ENCODE measurements around the gene RABL3.
"Not testable (repeated sequence)": the region's sequence is repeated elsewhere in the genome, so short reads cannot be mapped to it uniquely, and the experiment has no call there.

RABL3 gene

DNA sequence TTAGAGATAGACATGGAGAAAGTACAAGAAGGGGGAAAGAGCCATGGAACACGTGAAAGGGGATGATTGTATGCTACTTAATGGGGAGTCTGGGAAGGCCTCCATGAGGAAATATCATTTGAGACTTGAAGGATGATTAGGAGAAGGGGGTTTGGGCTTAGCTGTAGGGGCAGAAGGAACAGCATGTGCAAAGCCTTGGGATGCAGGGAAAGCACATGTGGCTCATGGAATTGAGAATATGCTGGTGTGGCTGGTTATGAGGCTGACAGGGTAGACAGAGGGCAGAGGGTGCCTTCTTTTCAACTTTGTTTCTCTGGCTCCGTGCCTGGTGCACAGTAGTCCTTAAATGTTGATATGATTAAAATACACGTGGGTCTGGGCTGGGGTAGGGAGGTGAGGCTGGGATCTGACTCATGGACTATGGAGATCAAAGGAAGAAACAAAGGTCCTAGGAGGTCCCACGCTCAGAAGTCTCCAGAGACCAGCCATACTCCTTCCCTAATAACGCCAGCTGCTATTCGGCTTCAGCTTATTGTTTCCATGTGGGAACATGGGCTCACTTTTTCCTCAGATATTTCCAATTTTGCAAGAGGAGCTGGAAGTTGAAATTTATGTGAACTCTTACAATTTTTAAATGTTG lies 1.4 kb upstream of the RABL3 start:
- DNase-seq, result no peak

DNA sequence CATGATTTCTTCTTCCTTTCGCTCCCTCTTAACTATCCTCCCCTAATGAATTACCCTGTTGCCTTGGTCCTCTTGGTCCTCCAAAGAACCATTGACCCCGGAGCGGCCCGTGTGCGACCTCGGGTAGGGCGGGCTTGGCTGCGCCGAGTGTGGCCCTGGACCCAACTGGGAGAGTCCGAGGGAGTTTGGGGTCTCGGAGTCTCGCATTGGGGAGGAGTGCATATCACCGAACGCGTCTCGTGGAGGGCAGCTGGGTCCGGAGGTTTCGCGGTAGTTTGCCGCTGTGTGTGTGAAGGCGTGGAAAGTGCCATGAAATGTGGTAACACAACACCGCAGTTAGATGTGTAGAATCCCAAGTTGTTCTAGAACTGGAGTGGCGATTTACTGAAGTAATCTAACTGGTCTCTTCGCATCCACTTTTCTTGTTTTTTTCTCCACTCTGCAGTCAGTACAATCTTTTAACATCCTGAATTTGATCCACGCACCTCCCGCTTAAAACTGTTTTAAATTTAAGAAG lies 591 bp upstream of the RABL3 start:
- no peak for DNase-seq

DNA sequence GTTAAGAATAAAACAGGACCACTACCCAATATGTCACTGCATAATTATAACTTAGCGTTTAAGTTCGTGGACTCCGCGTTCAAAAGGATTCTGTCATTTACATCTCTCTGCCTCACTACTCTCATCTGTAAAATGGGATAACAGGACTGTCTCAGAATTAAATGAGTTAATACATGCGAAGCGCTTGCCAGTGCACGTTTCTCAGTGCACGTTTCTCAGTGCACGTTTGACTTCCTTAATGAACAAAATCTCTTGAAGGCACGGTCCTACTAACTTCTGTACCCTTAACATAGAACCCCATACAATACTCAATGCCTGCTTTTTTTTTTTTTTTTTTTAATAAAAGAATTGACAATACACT lies 499 bp downstream of the RABL3 start:
- DNase-seq, result no peak

DNA sequence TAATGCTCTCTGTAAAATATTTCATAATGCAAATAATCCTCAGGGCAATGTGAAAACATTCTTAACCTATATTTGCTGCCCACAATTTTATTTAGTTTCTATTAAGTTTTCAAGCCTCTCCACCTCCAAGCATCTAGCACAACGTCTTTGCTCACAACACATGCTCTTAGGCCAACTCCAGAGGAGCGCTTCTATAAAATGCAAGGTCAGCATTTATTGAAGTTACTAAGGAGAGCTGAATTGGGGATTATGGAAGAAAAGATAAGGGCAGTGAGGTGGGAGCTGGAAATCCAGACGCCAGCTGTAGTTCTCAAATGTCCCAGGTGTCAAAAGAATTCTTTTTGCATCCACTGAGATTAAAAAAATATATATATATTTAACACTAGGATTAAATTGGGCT lies 996 bp downstream of the RABL3 start:
- no peak for DNase-seq

DNA sequence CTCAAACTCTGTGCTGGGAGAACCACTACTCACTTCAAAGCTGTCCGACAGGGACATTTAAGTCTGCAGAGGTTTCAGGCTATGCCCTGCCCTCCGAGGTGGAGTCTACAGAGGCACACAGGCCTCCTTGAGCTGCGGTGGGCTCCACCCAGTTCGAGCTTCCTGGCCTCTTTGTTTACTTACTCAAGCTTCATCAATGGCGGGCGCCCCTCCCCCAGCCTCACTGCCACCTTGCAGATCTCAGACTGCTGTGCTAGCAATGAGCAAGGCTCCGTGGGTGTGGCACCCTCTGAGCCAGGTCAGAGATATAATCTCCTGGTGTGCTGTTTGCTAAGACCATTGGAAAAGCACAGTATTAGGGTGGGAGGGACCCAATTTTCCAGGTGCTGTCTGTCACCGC lies 4.3 kb downstream of the RABL3 start:
- not testable (repeated sequence) for DNase-seq

DNA sequence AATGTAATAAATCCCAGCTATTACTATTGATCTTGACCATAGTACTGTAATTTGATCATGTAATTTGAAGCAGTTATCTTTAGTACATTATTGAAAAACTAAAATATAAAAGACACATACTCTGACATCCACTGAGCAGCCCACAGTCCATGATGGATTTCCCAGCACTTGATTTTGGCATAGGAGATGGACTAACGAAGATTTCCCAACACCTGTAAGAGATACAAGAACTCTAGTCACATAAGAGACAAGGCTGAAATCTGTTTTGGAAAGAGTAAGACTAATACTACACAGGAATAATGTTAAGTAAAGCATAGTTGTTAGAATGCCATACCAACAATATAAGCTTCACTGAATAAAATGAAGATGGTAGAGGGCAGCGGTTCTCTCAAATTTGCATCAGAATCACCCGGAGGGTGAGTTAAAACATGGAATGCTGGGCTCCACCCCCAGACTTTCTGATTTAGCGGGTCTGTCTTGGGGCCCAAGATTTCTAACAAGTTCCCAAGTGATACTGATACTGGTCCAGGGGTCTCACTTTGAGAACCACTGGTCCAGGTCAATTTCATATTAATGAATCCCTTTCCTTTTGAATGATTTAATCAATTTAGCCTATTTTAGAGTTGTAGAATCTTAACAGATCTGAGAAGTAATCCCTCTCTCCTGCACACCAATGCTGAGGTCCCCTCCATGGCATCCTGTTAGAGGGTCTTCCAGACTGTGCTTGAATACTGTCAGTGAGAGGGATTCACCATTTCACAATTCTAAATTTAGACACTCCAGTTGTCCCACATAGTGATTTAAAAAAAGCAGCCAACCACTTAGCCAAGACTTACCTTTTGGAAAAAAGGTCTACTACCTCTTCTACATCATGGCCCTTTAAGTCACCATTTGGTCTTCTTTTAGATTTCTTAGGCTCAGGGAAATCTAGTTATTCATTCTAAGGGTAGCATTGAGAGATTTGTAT lies 11.5 kb downstream of the RABL3 start:
- no peak for DNase-seq

DNA sequence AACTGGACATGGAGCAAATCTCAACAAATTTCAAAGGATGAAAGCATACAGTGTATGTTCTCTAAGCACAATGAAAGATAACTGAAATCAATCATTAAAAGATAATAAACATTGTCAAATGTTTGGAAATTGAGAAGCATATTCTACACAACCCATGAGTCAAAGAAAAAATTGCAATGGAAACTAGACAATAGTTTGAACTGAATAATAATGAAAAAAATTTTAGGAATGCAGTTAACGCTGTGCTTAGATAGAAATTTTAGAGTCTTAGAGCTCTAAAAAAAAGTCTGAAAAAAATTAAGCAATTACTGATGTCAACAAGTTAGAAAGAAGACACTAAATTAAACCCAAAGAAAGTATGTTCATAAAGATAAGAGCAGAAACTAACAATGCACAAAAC lies 15.5 kb downstream of the RABL3 start:
- DNase-seq, result no peak

DNA sequence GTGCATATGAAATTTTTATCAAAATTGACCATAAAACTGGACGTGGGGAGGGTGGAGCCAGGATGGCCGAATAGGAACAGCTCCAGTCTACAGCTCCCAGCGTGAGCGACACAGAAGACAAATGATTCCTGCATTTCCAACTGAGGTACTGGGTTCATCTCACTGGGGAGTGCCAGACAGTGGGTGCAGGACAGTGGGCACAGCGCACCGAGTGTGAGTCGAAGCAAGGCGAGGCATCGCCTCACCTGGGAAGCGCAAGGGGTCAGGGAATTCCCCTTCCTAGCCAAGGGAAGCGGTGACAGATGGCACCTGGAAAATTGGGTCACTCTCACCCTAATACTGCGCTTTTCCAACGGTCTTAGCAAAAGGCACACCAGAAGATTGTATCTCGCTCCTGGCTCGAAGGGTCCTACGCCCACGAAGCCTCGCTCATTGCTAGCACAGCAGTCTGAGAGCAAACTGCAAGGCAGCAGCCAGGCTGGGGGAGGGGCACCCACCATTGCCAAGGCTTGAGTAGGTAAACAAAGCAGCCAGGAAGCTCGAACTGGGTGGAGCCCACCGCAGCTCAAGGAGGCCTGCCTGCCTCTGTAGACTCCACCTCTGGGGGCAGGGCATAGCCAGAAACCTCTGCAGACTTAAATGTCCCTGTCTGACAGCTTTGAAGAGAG lies 23.0 kb downstream of the RABL3 start:
- not testable (repeated sequence) for DNase-seq

DNA sequence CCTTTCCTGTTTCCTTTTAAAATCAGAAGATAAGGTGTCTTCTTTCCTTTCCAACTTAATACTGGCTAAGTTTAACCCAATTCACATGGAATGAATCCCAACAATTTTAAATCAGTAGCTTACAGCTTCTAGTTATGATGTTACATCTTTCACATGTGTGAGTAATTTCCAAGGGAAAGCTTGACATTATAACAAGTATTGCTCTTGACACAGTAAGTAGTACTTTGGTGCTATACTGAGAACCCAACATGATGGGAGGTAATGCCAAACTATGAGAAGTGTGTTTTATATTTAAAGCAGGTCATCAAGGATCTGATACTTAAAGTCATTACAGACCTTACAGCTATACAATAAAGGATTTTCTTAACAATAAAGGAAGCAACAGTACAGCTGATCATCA lies 29.1 kb downstream of the RABL3 start:
- DNase-seq, result no peak

DNA sequence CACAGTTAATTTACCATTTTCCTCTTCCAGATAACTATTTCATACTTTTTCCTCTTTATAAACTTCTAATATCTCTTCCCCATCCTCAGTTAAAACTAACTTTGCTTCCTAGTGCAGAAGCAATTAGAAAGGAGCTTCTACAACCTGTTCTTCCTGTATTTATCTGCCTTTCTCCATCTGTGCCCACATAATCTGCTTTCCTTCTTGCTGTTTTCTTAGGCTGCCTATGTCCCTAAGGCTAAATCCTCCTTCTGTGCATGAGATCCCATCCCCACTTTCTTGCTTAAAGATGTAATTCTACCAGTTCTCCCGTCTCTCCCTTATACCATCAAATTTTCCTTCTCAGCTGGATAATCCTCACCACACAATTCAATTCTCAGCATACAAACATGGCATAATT lies 31.9 kb downstream of the RABL3 start:
- no peak for DNase-seq

DNA sequence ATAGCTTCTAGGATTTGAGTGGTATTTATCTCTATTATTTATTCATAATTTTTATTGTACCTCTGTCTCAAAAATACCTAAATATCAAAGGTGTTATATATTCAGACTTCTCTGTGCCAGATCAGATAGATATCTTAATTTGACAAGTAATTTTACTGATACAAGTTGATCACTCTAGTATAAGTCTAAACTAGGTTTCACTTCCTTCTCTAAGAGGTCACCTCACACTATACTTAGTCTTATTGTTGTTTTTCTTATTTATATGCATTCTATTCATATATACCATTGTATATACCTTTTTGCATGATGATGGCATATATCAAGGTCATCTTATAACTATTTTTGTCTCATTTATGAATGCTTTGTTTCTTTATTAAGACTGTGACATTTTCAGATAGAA lies 33.9 kb downstream of the RABL3 start:
- no peak for DNase-seq

DNA sequence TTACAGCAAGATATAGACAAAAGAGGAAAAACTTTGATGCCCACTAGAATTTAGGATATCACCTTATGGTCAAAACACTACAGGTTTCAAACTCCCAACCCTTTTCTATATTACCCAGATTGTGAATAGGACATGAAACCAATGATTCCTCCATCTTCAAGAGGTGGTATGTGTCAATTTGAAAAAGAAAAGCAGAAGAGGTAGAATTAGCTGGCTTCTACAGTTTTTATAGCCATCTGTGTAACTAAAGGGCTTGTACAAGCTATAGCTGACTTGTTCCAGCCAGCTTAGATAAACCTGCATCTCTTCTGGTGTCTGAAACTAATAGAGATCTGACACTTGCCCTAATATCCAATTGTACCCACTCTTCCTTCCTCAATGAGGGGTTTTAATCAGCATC lies 35.4 kb downstream of the RABL3 start:
- DNase-seq, result no peak

DNA sequence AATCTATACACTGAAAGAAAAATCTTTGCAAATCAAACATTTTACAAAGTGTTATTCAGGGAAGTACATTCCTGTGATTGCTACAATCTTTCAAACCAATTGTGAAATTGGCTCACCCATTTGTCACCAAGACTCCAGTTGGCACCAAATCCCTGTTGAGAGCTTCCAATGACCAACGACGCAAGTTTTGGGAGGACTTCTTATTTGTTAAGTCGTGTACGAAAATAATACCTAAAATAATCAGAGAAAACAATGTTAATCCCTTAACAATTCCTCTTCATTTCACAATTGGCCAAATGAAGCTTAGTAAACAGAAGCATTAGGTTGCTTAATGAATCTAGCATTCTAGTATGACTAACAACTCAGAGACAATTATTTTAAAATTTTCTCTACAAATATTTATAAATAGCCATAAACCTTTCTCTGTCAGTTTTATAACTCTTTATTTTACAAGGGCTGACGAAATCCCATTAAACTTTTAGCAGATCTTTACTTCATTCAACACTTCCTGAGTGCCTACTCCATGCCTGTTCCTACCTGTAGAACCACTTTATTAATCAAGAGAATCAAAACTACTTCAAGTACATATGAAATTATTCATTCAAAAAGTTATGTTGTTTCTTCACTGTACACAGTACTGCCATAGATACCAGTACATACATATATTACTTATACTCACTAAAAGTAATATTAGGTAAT lies 36.3 kb downstream of the RABL3 start:
- DNase-seq, result no peak

DNA sequence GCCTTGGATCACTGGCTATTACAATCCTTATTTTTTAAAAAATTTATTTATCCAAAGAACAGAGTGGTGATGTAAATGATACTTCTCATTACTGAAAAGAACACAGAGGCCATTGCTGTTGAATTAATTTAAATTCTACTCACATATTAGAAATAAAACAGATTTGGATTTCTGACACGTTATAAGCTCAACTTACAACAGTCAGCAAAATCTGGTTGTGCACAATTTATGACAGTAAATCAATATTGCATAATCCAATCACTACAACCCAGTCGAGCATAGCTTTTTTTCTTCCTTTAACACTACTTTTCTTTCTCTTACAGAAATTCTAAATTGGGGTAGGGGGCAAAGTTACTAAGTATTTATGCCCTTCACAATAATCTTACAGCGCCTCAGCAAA lies 43.0 kb downstream of the RABL3 start:
- DNase-seq, result no peak

DNA sequence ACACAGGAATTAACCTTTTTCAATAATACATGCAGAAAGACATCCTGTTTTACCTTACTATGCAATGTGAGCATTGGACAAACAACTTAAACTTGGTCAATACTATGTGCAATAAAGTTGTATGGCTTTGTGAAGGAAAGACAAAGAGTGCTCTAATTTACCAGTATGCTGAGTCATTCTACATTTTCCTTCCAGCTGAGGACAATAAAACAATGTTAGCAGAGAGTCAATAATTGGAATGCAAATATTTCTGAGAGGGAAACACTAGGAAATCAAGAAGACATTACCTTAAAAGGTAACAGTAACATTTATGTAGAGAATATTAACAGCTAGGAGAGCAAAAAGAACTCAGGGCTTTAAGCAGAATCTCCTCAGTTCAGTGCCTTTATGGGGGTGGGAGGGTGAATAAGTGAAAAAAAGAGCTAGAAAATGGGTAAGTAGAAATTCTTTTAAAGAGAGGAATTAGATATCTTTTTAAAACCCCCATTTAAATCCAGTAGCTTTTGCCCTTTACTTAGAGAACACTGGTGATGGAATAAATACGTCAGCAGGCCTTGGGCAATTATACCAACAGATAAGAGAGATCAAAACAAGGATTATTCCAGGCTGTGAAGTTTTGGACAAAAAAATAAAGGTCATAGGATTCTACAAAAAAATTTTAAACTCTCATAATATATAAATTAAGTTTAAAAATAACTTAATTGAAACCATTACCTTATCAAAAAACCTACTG lies 48.7 kb downstream of the RABL3 start:
- DNase-seq, result no peak

DNA sequence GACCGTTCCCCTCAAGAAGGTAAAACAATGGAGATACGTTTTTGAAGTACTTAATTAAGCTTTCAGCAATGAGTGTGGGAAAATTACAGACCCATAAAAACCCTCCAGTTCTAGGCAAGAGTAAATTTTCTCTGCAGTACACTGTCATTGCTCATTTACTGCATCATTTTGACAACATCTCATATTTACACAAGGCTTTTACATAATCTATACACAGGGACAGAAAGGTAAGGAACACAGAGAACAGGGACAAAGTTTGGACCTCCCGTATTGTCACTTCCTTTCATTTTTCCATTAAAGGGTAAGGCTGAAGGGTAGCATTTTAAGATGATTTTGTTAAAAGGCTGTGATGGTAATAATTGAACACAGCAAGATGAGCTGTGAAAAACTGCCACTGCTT lies 52.9 kb downstream of the RABL3 start:
- no peak for DNase-seq

DNA sequence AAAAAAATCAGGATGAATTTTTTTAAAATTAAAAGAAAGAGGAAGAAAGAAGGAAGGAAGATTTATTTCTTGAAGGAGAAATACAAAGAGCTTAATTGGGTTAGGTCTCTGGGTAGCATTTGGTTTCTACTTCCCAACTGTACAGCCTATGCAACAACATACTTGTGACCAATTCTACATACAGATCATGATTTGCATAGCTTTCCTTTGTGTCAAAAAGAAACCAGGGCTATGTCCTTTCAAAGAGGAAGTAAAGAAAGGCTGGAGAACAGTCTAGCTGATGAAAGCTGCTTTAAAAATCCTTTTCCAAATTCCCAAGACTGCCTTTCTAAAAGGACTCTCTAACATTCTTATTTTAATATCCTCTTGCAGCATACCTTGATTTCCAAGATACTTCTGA lies 54.2 kb downstream of the RABL3 start:
- no peak for DNase-seq

DNA sequence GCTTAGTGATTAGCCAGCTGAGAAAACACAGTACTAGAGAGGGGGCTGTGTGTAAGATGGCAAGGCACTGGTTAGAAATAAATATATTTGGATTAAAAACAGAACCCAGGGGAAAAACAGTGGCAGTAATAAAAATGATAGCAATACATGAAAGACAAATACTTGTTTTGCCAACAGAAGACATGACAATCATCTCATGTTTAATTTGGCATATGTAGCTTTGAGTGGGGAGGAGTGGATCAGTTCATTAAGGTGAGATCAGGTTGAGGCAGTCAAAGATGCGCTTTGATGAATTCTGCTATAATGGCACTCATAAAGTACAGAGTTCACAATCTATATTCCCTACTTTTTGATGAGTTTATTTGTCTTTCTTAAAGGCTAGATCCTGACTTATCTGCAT lies 56.9 kb downstream of the RABL3 start:
- no peak for DNase-seq

DNA sequence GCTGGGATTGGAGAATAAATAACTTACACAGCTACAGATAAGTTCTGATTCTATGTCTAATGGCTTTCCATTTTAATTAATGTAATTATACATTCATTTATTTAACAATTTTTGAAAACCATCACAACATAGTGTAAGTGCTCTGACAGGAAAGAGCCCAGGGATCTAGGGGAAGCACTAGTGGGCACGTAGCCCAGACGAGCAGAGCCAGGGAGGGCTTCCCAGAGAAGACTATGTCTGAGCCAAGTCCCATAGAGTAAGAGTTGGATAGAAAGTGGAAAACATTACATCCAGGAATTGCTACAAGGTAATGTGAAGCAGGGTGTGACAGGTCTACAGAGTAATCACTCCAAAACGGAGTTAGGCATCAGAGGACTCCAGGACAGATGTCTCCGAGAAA lies 57.4 kb downstream of the RABL3 start:
- DNase-seq, result no peak

DNA sequence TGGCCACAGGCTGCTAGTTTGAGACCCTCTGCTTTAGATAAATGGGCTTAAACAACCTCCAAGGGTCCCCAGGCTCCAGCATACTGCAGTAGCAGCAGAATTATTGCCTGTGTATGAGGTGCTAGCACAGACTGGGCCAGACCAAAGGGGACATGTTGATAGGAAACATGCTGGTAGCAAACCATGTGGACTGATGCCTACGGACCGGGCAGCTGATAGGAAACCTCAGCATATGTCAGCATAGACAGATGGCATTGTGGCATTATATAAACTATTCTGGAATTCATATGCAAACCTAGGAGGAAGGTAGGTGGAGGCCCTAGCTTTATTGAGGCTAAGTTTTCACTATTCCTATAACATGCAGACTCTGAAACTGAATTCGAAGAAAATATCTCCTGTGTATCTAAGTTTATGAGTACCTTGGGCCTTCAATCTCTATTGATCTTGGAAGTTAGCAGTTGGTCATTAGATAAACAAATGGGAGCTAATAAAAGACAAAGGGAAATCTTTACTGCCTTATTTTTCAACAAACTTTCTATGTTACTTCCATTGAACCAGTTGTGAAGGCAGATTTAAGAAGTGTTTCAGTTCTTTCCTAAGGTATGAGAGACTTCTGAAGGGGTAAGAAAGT lies 58.5 kb downstream of the RABL3 start:
- no peak for DNase-seq

DNA sequence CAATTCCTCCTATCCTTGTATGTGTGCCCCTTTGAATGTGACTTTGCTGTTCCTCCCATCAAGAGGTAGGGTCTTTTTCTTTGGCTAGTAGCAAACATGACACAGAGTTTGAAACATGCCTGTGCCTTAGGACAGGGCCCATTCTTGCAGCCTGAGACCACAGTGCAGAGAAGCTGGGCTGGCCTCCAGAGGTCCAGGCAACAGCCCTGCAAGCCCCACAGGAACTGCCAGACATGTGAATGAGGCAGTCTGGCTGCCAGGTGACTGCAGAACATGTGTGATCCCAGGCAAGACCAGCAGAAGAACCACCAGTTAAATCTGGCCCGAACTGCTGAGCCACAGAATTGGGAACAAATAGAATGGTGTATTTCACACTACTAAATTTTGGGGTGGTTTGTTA lies 59.1 kb downstream of the RABL3 start:
- no peak for DNase-seq

DNA sequence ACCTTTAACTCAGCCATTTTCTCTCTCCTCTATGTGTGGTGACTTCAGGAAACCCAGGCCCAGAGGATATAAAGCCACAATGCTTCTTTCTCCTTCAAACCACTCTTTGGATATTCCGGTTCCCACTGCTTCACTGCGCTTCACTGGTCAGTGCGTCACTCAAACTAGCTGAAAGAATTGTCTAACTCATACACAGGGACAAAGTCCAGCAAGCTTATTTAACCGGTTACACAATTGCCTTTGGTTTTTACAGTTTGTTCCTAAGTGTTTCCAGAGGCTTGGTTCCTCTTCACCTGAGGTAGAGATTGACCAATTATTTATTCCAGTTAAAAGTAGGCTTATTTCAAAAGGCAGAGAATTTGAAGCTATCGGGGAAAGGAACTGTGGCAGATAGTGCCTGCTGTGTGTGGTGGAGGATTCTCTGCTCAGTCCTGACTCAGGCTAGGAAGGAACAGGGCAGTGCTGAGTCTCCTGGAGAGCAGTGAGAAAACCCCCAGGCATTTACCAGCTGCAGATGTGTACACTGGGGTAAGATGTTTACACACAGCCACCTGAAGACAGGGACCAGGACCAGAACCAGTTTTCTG lies 60.1 kb downstream of the RABL3 start, which contains the start of gene HGD:
Gene HGD, minus strand, starts transcription at position 145 of the 587 bp plus-strand sequence. Its CDS starts 128 bp downstream, at position 17.
- DNase-seq, result no peak

All from SHP77 treated with DMSO at 0.1 percent for 48 hours (cell line).